Activated CD8-positive, alpha-beta T cell treated with anti-CD3 and anti-CD28 coated beads for 36 hours (primary cell): ENCODE data around the gene KHDC4. TPM values are rescaled to one million over a fixed set of nuclear protein-coding genes. Genes with fewer than 3 reads are reported as not detected.

ENCODE experiments used
- ATAC-seq: fragments of 200-7000 bp; cut with Tn5 transposase; one replicate; pipeline ENCODE4 v1.10.0; 2021; ENCODE audit warnings: mild to moderate bottlenecking, moderate library complexity
- CTCF ChIA-PET: fragments of 350-600 bp; sonication (Branson Sonifier 250); formaldehyde crosslinking; loops from one replicate; lab custom pipeline; 2021; ENCODE audit warnings: antibody characterized with exemption; lab: Charles Lee
- POLR2A ChIA-PET: fragments of 350-600 bp; sonication (Branson Sonifier 250); formaldehyde crosslinking; loops from one replicate; lab custom pipeline; 2021; ENCODE audit warnings: antibody characterized with exemption; lab: Charles Lee
- DNase-seq: peaks from one replicate; pipeline ENCODE4 v3.0.0-alpha.2; 2020
- H3K27ac Mint-ChIP-seq: one replicate; pipeline ENCODE4 v1.8.0; 2021; ENCODE audit warnings: mild to moderate bottlenecking, mixed read lengths
- H3K27me3 Mint-ChIP-seq: one replicate; pipeline ENCODE4 v1.8.0; 2021; ENCODE audit warnings: mixed read lengths
- H3K36me3 Mint-ChIP-seq: one replicate; pipeline ENCODE4 v1.8.0; 2021; ENCODE audit warnings: low read depth, mixed read lengths
- H3K4me1 Mint-ChIP-seq: one replicate; pipeline ENCODE4 v1.8.0; 2021; ENCODE audit warnings: low read depth, mixed read lengths
- H3K4me3 Mint-ChIP-seq: one replicate; pipeline ENCODE4 v1.8.0; 2021; ENCODE audit warnings: mild to moderate bottlenecking, moderate library complexity, mixed read lengths
- H3K9me3 Mint-ChIP-seq: one replicate; pipeline ENCODE4 v1.8.0; 2021; ENCODE audit warnings: mixed read lengths
- CTCF ChIP-seq: fragments of 200-600 bp; IDR thresholded peaks from one replicate; pipeline ENCODE4 v1.8.0; 2022; ENCODE audit warnings: antibody characterized with exemption, mild to moderate bottlenecking
- intact Hi-C: fragments of 100-400 bp; cut with micrococcal nuclease; formaldehyde crosslinking; loops from one replicate; pipeline ENCODE4 v1.10.0; 2022
- total RNA-seq, 2 experiments: library from RNA; stranded (reverse); gene quantifications; one replicate each; pipeline ENCODE4 v1.2.3, GENCODE V29; 2021

Gene KHDC4
- total RNA-seq, 2 experiments from 2014 or later: 68.1 to 71.3 TPM

- Mint-ChIP-seq H3K27ac (peak overlapping the region; percentile 94), H3K27me3 (no peaks in the 10 kb centered on the region), H3K9me3 (no peaks in the 10 kb centered on the region), H3K36me3 (peaks cover 33% of the 10 kb centered on the region), H3K4me3 (peak overlapping the region; percentile 98), H3K4me1 (peaks cover 41% of the 10 kb centered on the region)
- peak; percentile 42 for DNase-seq
- ChIA-PET CTCF (interaction anchor here (0.8 to 11.1 kb wide), 7 partner anchors 8 to 85 kb away, joined by 4 to 121 read pairs (median 6); partner anchors contain the start of genes KHDC4 and RXFP4), POLR2A (interaction anchor here (0.6 to 7.5 kb wide), 4 partner anchors 13 to 1030 kb away, joined by 3 to 128 read pairs (median 26); partner anchors contain the start of gene RXFP4)
- no peak for TF ChIP-seq CTCF
- intact Hi-C loops: no loop called here
- ATAC-seq: no peak
These were observed 47.3 kb upstream of the KHDC4 start for GRCh38 chr1:155981266-155982088.

- no peak for ATAC-seq
- peaks cover 56% of the 10 kb centered on the region for H3K4me1 Mint-ChIP-seq
- peak overlapping the region; percentile 98 for H3K4me3 Mint-ChIP-seq
- no peaks in the 10 kb centered on the region for H3K27me3 Mint-ChIP-seq
- peaks cover 48% of the 10 kb centered on the region for H3K36me3 Mint-ChIP-seq
- H3K27ac Mint-ChIP-seq: peak overlapping the region; percentile 94
- intact Hi-C loops: no loop called here
- ChIA-PET POLR2A (interaction anchor here (5.5 to 7.5 kb wide), 4 partner anchors 11 to 45 kb away, joined by 30 to 128 read pairs (median 52); partner anchors contain the start of genes KHDC4 and RXFP4), CTCF (interaction anchor here (0.9 to 11.1 kb wide), 9 partner anchors 9 to 87 kb away, joined by 3 to 121 read pairs (median 10); partner anchors contain the start of genes KHDC4 and RXFP4)
- no peaks in the 10 kb centered on the region for H3K9me3 Mint-ChIP-seq
- no peak for TF ChIP-seq CTCF
- peak; percentile 25 for DNase-seq
These were observed 45.6 kb upstream of the KHDC4 start for GRCh38 chr1:155979597-155980343.

GRCh38 chr1:155978973-155979429 lies 44.8 kb upstream of the KHDC4 start:
- Mint-ChIP-seq H3K36me3 (peaks cover 55% of the 10 kb centered on the region), H3K4me3 (peak overlapping the region; percentile 98), H3K4me1 (peaks cover 63% of the 10 kb centered on the region), H3K27me3 (no peaks in the 10 kb centered on the region), H3K27ac (peak overlapping the region; percentile 94), H3K9me3 (no peaks in the 10 kb centered on the region)
- CTCF ChIA-PET: interaction anchor here (0.7 to 11.1 kb wide), 11 partner anchors 10 to 65 kb away, joined by 3 to 121 read pairs (median 8); partner anchors contain the start of genes KHDC4 and RXFP4
- DNase-seq: peak; percentile 47
- intact Hi-C loops: no loop called here
- TF ChIP-seq CTCF: no peak
- POLR2A ChIA-PET: interaction anchor here (0.9 to 7.5 kb wide), 10 partner anchors 10 to 304 kb away, joined by 3 to 128 read pairs (median 12); partner anchors contain the start of genes GON4L, KHDC4, LMNA and RXFP4
- peak; percentile 2 for ATAC-seq

- peak; percentile 68 for ATAC-seq
- Mint-ChIP-seq H3K36me3 (peaks cover 58% of the 10 kb centered on the region), H3K9me3 (no peaks in the 10 kb centered on the region), H3K4me3 (peak within 1 kb of the TSS; percentile 98), H3K4me1 (peaks cover 67% of the 10 kb centered on the region), H3K27me3 (no peaks in the 10 kb centered on the region), H3K27ac (peak within 1 kb of the TSS; percentile 94)
- intact Hi-C loops: no loop called here
- ChIA-PET CTCF (interaction anchor here (0.7 to 11.1 kb wide), 15 partner anchors 11 to 81 kb away, joined by 3 to 121 read pairs (median 7); partner anchors contain the start of genes KHDC4 and RXFP4), POLR2A (interaction anchor here (0.6 to 7.5 kb wide), 17 partner anchors 10 to 304 kb away, joined by 3 to 128 read pairs (median 5); partner anchors contain the start of genes GON4L, KHDC4, LMNA and RXFP4)
- peak; percentile 19 for TF ChIP-seq CTCF
- peak; percentile 93 for DNase-seq
These were observed 44.2 kb upstream of the KHDC4 start, which contains the start of gene ARHGEF2 for GRCh38 chr1:155978325-155978972. Gene ARHGEF2 (minus strand): TSS chr1:155978547. CDS start chr1:155978427, 120 bp downstream.
